SK-N-SH (cell line): ENCODE data around the gene ABR.

Experiments
- FOSL2 ChIP-seq: IDR thresholded peaks from 2 replicates; pipeline ENCODE4 v1.4.0; 2012; ENCODE audit warnings: low read depth, mild to moderate bottlenecking, moderate library complexity, borderline replicate concordance
- JUND ChIP-seq: IDR thresholded peaks from 2 replicates; pipeline ENCODE4 v1.4.0; 2012
- MAX ChIP-seq: IDR thresholded peaks from 2 replicates; pipeline ENCODE4 v1.4.0; 2012; ENCODE audit warnings: low read depth
- NFIC ChIP-seq: IDR thresholded peaks from 2 replicates; pipeline ENCODE4 v1.4.0; 2012; ENCODE audit warnings: borderline replicate concordance
- NRF1 ChIP-seq: IDR thresholded peaks from 2 replicates; pipeline ENCODE4 v1.6.1; 2012; ENCODE audit warnings: low read depth, mild to moderate bottlenecking, low read length
- POLR2AphosphoS5 ChIP-seq: IDR thresholded peaks from 2 replicates; pipeline ENCODE4 v1.6.1; 2012; ENCODE audit warnings: low read depth, low read length
- REST ChIP-seq: IDR thresholded peaks from 2 replicates; pipeline ENCODE4 v1.6.1; 2012; ENCODE audit warnings: mild to moderate bottlenecking, low read depth, low read length, moderate library complexity
- SMC3 ChIP-seq: IDR thresholded peaks from 2 replicates; pipeline ENCODE4 v1.6.1; 2012; ENCODE audit warnings: low read depth, low read length, improper control_type of control experiment
- TAF1 ChIP-seq: IDR thresholded peaks from 2 replicates; pipeline ENCODE4 v1.6.1; 2012; ENCODE audit warnings: low read depth, mild to moderate bottlenecking, low read length, moderate library complexity, borderline replicate concordance
- USF1 ChIP-seq: IDR thresholded peaks from 2 replicates; pipeline ENCODE4 v1.4.0; 2012; ENCODE audit warnings: low read depth, borderline replicate concordance
- TF ChIP-seq, protein P1 (sequence below): fragments of 200-600 bp; sonication (generic); IDR thresholded peaks from 2 replicates; pipeline ENCODE4 v1.6.1; 2017; ENCODE audit warnings: antibody characterized with exemption, mild to moderate bottlenecking, moderate library complexity
- TF ChIP-seq, protein P2 (sequence below): IDR thresholded peaks from 2 replicates; pipeline ENCODE4 v1.4.0; 2012; ENCODE audit warnings: low read depth, borderline replicate concordance
- TF ChIP-seq, protein P3 (sequence below): IDR thresholded peaks from 2 replicates; pipeline ENCODE4; 2012

DNA sequence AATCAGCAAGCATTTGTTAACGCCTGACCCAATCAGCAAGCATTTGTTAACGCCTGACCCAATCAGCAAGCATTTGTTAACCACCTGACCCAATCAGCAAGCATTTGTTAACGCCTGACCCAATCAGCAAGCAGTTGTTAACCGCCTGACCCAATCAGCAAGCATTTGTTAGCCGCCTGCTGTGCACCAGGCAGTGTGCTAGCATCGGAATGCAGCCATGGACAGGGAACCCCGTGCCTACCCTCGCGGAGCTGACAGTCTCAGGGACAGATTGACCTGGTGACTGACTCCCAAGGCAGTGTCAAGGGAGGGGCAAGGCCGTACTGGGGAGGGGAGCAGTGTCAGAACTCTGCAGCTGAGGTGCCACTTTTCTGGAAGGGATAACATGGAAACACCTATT lies 66.9 kb downstream of the ABR start:
- no peak for TF ChIP-seq REST
- TF ChIP-seq, protein P1, sequence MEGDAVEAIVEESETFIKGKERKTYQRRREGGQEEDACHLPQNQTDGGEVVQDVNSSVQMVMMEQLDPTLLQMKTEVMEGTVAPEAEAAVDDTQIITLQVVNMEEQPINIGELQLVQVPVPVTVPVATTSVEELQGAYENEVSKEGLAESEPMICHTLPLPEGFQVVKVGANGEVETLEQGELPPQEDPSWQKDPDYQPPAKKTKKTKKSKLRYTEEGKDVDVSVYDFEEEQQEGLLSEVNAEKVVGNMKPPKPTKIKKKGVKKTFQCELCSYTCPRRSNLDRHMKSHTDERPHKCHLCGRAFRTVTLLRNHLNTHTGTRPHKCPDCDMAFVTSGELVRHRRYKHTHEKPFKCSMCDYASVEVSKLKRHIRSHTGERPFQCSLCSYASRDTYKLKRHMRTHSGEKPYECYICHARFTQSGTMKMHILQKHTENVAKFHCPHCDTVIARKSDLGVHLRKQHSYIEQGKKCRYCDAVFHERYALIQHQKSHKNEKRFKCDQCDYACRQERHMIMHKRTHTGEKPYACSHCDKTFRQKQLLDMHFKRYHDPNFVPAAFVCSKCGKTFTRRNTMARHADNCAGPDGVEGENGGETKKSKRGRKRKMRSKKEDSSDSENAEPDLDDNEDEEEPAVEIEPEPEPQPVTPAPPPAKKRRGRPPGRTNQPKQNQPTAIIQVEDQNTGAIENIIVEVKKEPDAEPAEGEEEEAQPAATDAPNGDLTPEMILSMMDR: no peak
- no peak for TF ChIP-seq MAX
- no peak for TF ChIP-seq POLR2AphosphoS5
- TF ChIP-seq JUND: no peak
- no peak for TF ChIP-seq TAF1
- TF ChIP-seq, protein P2, sequence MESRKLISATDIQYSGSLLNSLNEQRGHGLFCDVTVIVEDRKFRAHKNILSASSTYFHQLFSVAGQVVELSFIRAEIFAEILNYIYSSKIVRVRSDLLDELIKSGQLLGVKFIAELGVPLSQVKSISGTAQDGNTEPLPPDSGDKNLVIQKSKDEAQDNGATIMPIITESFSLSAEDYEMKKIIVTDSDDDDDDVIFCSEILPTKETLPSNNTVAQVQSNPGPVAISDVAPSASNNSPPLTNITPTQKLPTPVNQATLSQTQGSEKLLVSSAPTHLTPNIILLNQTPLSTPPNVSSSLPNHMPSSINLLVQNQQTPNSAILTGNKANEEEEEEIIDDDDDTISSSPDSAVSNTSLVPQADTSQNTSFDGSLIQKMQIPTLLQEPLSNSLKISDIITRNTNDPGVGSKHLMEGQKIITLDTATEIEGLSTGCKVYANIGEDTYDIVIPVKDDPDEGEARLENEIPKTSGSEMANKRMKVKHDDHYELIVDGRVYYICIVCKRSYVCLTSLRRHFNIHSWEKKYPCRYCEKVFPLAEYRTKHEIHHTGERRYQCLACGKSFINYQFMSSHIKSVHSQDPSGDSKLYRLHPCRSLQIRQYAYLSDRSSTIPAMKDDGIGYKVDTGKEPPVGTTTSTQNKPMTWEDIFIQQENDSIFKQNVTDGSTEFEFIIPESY: no peak
- TF ChIP-seq NRF1: no peak
- TF ChIP-seq FOSL2: no peak
- TF ChIP-seq USF1: no peak
- TF ChIP-seq SMC3: no peak
- TF ChIP-seq, protein P3, sequence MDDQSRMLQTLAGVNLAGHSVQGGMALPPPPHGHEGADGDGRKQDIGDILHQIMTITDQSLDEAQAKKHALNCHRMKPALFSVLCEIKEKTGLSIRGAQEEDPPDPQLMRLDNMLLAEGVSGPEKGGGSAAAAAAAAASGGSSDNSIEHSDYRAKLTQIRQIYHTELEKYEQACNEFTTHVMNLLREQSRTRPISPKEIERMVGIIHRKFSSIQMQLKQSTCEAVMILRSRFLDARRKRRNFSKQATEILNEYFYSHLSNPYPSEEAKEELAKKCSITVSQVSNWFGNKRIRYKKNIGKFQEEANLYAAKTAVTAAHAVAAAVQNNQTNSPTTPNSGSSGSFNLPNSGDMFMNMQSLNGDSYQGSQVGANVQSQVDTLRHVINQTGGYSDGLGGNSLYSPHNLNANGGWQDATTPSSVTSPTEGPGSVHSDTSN: no peak
- TF ChIP-seq NFIC: no peak
